AG09309 (cell line): ENCODE data around the gene SDR42E1.

ENCODE experiments used
- DNase-seq: peaks from one replicate; pipeline ENCODE4 v3.0.0-alpha.2; 2010; ENCODE audit warnings: low read depth
- H3K4me3 ChIP-seq: 2 replicates; pipeline ENCODE4 v1.5.1; 2011; ENCODE audit warnings: mild to moderate bottlenecking, low read depth, low read length, moderate library complexity; ENCODE audit not compliant: control insufficient read depth
- TF ChIP-seq, protein P1 (sequence below): IDR thresholded peaks from 2 replicates; pipeline ENCODE4 v1.5.1; 2011; ENCODE audit warnings: mild to moderate bottlenecking, low read depth, low read length, inconsistent platforms; ENCODE audit not compliant: insufficient read depth, control insufficient read depth; ENCODE audit errors: missing control alignments

Gene SDR42E1

DNA sequence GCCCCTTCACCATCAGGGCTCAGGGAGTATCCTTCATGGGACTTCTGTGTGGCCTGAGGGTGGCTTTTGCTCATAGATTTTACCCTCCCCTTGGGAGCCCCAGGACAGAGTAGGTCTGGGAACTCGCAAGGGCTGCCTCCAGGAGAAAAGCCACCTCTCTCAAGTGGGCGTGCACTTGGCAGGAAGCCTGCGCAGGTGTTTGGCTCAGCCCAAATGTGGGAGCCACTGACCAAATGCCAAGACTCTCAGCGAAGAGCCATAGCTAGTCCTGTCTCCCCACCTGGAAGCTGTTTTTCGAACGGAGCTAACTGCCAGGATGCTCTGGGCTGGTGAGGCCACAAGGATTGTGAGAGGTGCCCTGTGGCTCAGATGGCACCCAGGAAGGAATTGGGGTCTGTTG, 21.7 kb upstream of the SDR42E1 start:
- H3K4me3 ChIP-seq: no peak overlapping the region
- no peak for DNase-seq
- TF ChIP-seq, protein P1, sequence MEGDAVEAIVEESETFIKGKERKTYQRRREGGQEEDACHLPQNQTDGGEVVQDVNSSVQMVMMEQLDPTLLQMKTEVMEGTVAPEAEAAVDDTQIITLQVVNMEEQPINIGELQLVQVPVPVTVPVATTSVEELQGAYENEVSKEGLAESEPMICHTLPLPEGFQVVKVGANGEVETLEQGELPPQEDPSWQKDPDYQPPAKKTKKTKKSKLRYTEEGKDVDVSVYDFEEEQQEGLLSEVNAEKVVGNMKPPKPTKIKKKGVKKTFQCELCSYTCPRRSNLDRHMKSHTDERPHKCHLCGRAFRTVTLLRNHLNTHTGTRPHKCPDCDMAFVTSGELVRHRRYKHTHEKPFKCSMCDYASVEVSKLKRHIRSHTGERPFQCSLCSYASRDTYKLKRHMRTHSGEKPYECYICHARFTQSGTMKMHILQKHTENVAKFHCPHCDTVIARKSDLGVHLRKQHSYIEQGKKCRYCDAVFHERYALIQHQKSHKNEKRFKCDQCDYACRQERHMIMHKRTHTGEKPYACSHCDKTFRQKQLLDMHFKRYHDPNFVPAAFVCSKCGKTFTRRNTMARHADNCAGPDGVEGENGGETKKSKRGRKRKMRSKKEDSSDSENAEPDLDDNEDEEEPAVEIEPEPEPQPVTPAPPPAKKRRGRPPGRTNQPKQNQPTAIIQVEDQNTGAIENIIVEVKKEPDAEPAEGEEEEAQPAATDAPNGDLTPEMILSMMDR: no peak

DNA sequence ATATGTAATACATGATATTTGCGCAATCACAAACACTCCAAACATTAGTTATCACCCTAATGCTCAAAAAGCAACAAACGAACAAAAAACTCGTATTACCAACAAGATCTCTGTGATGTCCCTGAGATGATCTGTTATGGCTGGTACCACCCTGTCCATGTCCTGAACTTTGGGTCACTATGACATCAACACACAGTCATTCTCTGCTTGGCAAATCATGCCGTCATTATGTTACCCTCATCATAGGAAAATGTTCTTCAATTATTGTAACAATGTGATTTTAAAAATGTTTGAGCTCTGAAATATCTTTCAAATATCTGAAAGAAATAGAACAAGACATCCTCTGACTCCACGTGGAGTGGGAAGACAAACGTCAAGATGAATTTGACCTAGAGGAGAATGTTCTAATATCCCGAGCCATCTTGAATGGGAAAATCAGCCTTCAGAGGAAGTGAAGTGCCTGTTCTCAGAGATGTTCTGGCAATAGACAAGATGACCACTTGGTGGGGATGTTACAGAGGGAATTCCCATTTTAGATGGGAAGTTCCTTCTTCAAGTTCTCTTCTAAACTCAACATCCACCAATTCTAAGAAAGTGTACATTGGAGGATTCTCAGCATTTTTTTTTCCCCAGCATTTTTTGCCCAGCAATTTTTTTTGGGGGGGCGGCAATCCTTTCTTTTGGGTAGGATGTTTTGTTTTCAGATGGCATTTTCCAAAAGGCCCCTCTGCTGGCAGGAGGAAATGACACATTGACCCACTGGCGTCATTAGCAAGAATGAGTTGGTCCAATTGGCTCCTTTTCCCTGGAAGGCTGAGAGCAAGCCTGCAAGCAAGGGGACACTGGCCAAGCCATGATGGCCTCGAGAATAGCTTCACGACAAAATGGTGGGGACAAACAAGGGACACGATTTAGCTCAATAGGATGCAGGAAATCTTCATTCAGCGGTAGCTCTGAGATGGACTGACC, 20.1 kb upstream of the SDR42E1 start:
- TF ChIP-seq, protein P1: peak; percentile 71
- DNase-seq: peak; percentile 60
- H3K4me3 ChIP-seq: no peak overlapping the region

DNA sequence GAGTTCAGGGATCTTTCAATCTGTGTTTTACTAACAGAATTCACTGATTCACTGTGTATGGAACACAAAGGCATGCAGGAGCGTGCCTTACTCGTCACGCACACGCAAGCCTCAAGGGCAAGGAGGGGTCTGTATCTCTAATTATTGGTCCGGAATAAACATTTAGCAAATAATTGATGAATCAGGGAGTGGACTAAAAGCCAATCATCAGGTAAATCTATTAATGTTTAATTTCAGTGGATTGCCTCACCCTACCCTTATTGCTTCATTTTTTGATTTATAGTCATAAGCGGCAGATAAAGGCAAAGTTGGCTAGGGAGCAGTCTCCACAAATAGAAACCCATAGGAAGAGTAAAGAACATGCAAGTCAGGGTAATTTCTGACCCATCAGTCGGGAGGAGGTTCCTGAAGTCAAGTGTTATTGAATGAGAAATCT, 16.4 kb upstream of the SDR42E1 start:
- no peak overlapping the region for H3K4me3 ChIP-seq
- DNase-seq: no peak
- TF ChIP-seq, protein P1: no peak

DNA sequence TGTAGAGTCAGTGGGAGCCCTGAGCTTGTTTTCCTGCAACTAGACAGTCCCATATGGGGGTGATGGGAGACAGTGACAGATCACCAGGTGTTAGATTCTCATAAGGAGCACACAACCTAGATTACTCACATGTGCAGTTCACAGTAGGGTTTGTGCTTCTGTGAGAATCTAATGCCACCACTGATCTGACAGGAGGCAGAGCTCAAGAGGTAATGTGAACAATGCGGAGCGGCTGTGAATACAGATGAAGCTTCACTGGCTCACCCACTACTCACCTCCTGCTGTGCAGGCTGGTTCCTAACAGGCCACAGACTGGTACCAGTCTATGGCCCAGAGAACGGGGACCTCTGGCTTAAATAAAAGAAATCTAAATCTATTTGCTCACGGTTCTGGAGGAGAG, 13.6 kb upstream of the SDR42E1 start:
- DNase-seq: no peak
- H3K4me3 ChIP-seq: no peak overlapping the region
- TF ChIP-seq, protein P1: no peak

DNA sequence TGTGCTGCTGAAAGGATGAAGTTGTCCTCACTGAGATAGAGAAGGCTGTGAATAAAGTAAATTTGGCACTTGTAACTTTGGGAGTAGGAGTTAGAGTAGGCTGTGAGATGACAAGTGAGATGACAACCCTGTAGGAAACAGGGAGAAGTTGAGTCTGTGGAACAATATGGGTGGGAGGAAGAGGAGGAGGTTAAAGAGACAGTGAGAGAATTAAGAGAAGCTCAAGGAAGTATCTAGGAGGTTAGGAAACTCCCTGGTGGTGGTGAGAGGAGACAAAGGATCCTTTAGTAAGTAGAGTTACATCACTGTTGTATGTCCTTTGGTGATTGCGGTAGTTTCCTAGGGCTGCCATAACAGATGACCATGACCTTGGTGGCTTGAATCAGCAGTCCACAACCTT, 13.0 kb upstream of the SDR42E1 start:
- TF ChIP-seq, protein P1: no peak
- H3K4me3 ChIP-seq: no peak overlapping the region
- DNase-seq: no peak

DNA sequence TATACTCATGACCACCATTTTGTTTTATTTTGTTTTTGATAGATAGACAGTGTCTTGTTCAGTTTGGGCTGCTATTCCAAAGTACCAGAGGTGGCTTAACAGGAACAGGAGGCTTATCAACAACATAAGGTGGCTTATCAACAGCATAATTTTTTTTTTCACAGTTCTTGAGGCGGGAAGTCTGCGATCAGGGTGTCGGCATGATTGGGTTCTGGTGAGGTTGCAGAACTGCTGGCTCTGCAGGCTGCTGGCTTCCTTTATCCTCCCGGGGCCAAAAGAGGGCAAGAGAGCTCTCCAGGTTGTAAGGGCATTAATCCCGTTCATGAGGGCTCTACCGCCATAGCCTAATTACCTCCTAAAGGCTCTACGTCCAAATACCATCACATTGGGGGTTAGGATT, 11.9 kb upstream of the SDR42E1 start:
- no peak overlapping the region for H3K4me3 ChIP-seq
- TF ChIP-seq, protein P1: no peak
- no peak for DNase-seq
